Measurements from ENCODE around the gene ZBTB7B. TPM values are rescaled to one million over a fixed set of nuclear protein-coding genes. Genes with fewer than 3 reads are reported as not detected.
A peak's percentile ranks its signal among the peaks of the same experiment; 100 is the strongest.

ZBTB7B gene
- polyA plus RNA-seq, 2 of the 4 experiments (the other 2 are of a cell fraction) = 20.5 to 30.7 TPM

GRCh38 chr1:155048449-155049334, 46.1 kb downstream of the ZBTB7B start:
- Histone ChIP-seq H3K27ac (no peak overlapping the region; a peak in 1 of 6 replicates), H3K4me2 (no peak overlapping the region), H3K9me3 (no peaks in the 10 kb centered on the region), H3K4me1 (peaks cover 43% of the 10 kb centered on the region), H3K4me3 (no peak overlapping the region)
- FAIRE-seq = no peak
- DNase-seq (ENCODE audit: low read depth in 1 of 2, low spot score in 1 of 2) = no peak
- POLR2A ChIA-PET = no interaction called here
- CTCF ChIA-PET = interaction anchor here (1.0 to 5.9 kb wide), 3 partner anchors 37 to 127 kb away, joined by 3 to 36 read pairs (median 4); no protein-coding TSS in a partner anchor
- 93% methylated on average over 8 of the region's 8 CpGs for WGBS (ENCODE audit: missing lambda C conversion rate)
- ATAC-seq = no peak
- no peak for TF ChIP-seq RARB (CRISPR knock-in tag; IDR thresholded peaks at IDR 0.05)
- TF ChIP-seq POLR2AphosphoS2 (conservative IDR thresholded peaks at IDR 0.05; ENCODE audit: low read length) = no peak
- TF ChIP-seq FOXS1 (CRISPR knock-in tag; IDR thresholded peaks at IDR 0.05) = no peak

GRCh38 chr1:155049651-155050559, 47.3 kb downstream of the ZBTB7B start:
- FAIRE-seq = no peak
- Histone ChIP-seq H3K9me3 (no peaks in the 10 kb centered on the region), H3K4me2 (peak overlapping the region; percentile 97), H3K4me1 (peaks cover 30% of the 10 kb centered on the region), H3K27ac (peak overlapping the region; percentile 93 to 94), H3K4me3 (peak overlapping the region; percentile 94)
- ChIA-PET POLR2A (interaction anchor here (1.2 to 1.4 kb wide), 4 partner anchors 10 to 76 kb away, joined by 3 to 6 read pairs (median 3); no protein-coding TSS in a partner anchor), CTCF (interaction anchor here (1.0 to 27.3 kb wide), 10 partner anchors 11 to 446 kb away, joined by 3 to 350 read pairs (median 3); partner anchors contain the start of genes EFNA3, EFNA4 and KRTCAP2)
- DNase-seq (ENCODE audit: low read depth in 1 of 2, low spot score in 1 of 2) = no peak
- ATAC-seq = no peak
- TF ChIP-seq POLR2AphosphoS2 (conservative IDR thresholded peaks at IDR 0.05; ENCODE audit: low read length) (no peak), ATOH8 (CRISPR knock-in tag; IDR thresholded peaks at IDR 0.05; ENCODE audit: low read depth) (peak; percentile 75; the same call in 1 of the 2 replicates), HOXB5 (CRISPR knock-in tag; IDR thresholded peaks at IDR 0.05) (peak; percentile 73; the same call in 1 of the 2 replicates), HES2 (IDR thresholded peaks at IDR 0.05) (no peak), ZC3H11A (IDR thresholded peaks at IDR 0.05) (no peak), JUNB (IDR thresholded peaks at IDR 0.05) (no peak), NR3C1 (IDR thresholded peaks at IDR 0.05) (no peak), ELK1 (IDR thresholded peaks at IDR 0.05; ENCODE audit: low read depth, low read length) (no peak), HDAC2 (IDR thresholded peaks at IDR 0.05) (no peak), FOXS1 (CRISPR knock-in tag; IDR thresholded peaks at IDR 0.05) (peak; percentile 46; the same call in 1 of the 2 replicates), PHF8 (IDR thresholded peaks at IDR 0.05; ENCODE audit: borderline replicate concordance, low read depth) (no peak), KDM5A (IDR thresholded peaks at IDR 0.05) (no peak), MAFK (IDR thresholded peaks at IDR 0.05; ENCODE audit: partially characterized antibody) (no peak), MAX (IDR thresholded peaks at IDR 0.05) (no peak), CBX8 (IDR thresholded peaks at IDR 0.05) (no peak), NFE2L2 (conservative IDR thresholded peaks at IDR 0.05; ENCODE audit: low read length) (no peak), RFX5 (IDR thresholded peaks at IDR 0.05) (no peak)
- TF ChIP-seq, protein P1, sequence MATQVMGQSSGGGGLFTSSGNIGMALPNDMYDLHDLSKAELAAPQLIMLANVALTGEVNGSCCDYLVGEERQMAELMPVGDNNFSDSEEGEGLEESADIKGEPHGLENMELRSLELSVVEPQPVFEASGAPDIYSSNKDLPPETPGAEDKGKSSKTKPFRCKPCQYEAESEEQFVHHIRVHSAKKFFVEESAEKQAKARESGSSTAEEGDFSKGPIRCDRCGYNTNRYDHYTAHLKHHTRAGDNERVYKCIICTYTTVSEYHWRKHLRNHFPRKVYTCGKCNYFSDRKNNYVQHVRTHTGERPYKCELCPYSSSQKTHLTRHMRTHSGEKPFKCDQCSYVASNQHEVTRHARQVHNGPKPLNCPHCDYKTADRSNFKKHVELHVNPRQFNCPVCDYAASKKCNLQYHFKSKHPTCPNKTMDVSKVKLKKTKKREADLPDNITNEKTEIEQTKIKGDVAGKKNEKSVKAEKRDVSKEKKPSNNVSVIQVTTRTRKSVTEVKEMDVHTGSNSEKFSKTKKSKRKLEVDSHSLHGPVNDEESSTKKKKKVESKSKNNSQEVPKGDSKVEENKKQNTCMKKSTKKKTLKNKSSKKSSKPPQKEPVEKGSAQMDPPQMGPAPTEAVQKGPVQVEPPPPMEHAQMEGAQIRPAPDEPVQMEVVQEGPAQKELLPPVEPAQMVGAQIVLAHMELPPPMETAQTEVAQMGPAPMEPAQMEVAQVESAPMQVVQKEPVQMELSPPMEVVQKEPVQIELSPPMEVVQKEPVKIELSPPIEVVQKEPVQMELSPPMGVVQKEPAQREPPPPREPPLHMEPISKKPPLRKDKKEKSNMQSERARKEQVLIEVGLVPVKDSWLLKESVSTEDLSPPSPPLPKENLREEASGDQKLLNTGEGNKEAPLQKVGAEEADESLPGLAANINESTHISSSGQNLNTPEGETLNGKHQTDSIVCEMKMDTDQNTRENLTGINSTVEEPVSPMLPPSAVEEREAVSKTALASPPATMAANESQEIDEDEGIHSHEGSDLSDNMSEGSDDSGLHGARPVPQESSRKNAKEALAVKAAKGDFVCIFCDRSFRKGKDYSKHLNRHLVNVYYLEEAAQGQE (IDR thresholded peaks at IDR 0.05) = no peak
- 22% methylated on average over 10 of the region's 10 CpGs for WGBS (ENCODE audit: missing lambda C conversion rate)

Measured in A549 (cell line).